Measurements from ENCODE around the gene GLS.

Gene GLS

GRCh38 chr2:190847504-190848081, 33.0 kb upstream of the GLS start (continued):
- TF ChIP-seq ZNF140 (tag by site-specific recombination; IDR thresholded peaks at IDR 0.05) = no peak
- TF ChIP-seq, protein P1, sequence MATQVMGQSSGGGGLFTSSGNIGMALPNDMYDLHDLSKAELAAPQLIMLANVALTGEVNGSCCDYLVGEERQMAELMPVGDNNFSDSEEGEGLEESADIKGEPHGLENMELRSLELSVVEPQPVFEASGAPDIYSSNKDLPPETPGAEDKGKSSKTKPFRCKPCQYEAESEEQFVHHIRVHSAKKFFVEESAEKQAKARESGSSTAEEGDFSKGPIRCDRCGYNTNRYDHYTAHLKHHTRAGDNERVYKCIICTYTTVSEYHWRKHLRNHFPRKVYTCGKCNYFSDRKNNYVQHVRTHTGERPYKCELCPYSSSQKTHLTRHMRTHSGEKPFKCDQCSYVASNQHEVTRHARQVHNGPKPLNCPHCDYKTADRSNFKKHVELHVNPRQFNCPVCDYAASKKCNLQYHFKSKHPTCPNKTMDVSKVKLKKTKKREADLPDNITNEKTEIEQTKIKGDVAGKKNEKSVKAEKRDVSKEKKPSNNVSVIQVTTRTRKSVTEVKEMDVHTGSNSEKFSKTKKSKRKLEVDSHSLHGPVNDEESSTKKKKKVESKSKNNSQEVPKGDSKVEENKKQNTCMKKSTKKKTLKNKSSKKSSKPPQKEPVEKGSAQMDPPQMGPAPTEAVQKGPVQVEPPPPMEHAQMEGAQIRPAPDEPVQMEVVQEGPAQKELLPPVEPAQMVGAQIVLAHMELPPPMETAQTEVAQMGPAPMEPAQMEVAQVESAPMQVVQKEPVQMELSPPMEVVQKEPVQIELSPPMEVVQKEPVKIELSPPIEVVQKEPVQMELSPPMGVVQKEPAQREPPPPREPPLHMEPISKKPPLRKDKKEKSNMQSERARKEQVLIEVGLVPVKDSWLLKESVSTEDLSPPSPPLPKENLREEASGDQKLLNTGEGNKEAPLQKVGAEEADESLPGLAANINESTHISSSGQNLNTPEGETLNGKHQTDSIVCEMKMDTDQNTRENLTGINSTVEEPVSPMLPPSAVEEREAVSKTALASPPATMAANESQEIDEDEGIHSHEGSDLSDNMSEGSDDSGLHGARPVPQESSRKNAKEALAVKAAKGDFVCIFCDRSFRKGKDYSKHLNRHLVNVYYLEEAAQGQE (tag by site-specific recombination; IDR thresholded peaks at IDR 0.05) = no peak
- TF ChIP-seq, protein P2, sequence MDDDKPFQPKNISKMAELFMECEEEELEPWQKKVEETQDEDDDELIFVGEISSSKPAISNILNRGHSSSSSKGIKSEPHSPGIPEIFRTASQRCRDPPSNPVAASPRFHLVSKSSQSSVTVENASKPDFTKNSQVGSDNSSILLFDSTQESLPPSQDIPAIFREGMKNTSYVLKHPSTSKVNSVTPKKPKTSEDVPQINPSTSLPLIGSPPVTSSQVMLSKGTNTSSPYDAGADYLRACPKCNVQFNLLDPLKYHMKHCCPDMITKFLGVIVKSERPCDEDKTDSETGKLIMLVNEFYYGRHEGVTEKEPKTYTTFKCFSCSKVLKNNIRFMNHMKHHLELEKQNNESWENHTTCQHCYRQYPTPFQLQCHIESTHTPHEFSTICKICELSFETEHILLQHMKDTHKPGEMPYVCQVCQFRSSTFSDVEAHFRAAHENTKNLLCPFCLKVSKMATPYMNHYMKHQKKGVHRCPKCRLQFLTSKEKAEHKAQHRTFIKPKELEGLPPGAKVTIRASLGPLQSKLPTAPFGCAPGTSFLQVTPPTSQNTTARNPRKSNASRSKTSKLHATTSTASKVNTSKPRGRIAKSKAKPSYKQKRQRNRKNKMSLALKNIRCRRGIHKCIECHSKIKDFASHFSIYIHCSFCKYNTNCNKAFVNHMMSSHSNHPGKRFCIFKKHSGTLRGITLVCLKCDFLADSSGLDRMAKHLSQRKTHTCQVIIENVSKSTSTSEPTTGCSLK (tag by site-specific recombination; IDR thresholded peaks at IDR 0.05) = no peak
- no peak for TF ChIP-seq ZBTB6 (tag by site-specific recombination; IDR thresholded peaks at IDR 0.05)
- TF ChIP-seq ZNF658 (tag by site-specific recombination; IDR thresholded peaks at IDR 0.05) = no peak
- TF ChIP-seq ZNF175 (tag by site-specific recombination; IDR thresholded peaks at IDR 0.05) = no peak
- TF ChIP-seq, protein P3, sequence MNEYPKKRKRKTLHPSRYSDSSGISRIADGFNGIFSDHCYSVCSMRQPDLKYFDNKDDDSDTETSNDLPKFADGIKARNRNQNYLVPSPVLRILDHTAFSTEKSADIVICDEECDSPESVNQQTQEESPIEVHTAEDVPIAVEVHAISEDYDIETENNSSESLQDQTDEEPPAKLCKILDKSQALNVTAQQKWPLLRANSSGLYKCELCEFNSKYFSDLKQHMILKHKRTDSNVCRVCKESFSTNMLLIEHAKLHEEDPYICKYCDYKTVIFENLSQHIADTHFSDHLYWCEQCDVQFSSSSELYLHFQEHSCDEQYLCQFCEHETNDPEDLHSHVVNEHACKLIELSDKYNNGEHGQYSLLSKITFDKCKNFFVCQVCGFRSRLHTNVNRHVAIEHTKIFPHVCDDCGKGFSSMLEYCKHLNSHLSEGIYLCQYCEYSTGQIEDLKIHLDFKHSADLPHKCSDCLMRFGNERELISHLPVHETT (tag by site-specific recombination; IDR thresholded peaks at IDR 0.05) = no peak
- no peak for TF ChIP-seq ZNF324 (tag by site-specific recombination; IDR thresholded peaks at IDR 0.05)
- no peak for TF ChIP-seq ZBTB44 (tag by site-specific recombination; IDR thresholded peaks at IDR 0.05)
- TF ChIP-seq ZNF555 (tag by site-specific recombination; conservative IDR thresholded peaks at IDR 0.05) = no peak

GRCh38 chr2:190849774-190850173, 30.8 kb upstream of the GLS start:
- Histone ChIP-seq H3K4me3 (ENCODE audit: low read depth, low read length) (no peak overlapping the region), H3K4me1 (ENCODE audit: control insufficient read depth, insufficient read depth, low read length) (peaks cover 3% of the 10 kb centered on the region; the same call in 1 of the 2 replicates), H3K9me3 (ENCODE audit: control insufficient read depth, insufficient read depth, low read depth, low read length) (no peaks in the 10 kb centered on the region), H3K36me3 (ENCODE audit: control insufficient read depth in 2 of 2, insufficient read depth in 1 of 2, low read length in 2 of 2) (no peaks in the 10 kb centered on the region), H3K27ac (ENCODE audit: extremely low read depth, low read depth, low read length) (no peak overlapping the region)
- TF ChIP-seq ZNF488 (tag by site-specific recombination; IDR thresholded peaks at IDR 0.05) (no peak), ZNF48 (tag by site-specific recombination; IDR thresholded peaks at IDR 0.05) (no peak), ZNF114 (tag by site-specific recombination; IDR thresholded peaks at IDR 0.05) (no peak), ZNF133 (tag by site-specific recombination; IDR thresholded peaks at IDR 0.05) (no peak), ZBTB20 (tag by site-specific recombination; IDR thresholded peaks at IDR 0.05) (no peak), ZNF175 (tag by site-specific recombination; IDR thresholded peaks at IDR 0.05) (no peak), ZNF664 (tag by site-specific recombination; IDR thresholded peaks at IDR 0.05) (no peak), ZNF140 (tag by site-specific recombination; IDR thresholded peaks at IDR 0.05) (no peak)
- TF ChIP-seq, protein P4, sequence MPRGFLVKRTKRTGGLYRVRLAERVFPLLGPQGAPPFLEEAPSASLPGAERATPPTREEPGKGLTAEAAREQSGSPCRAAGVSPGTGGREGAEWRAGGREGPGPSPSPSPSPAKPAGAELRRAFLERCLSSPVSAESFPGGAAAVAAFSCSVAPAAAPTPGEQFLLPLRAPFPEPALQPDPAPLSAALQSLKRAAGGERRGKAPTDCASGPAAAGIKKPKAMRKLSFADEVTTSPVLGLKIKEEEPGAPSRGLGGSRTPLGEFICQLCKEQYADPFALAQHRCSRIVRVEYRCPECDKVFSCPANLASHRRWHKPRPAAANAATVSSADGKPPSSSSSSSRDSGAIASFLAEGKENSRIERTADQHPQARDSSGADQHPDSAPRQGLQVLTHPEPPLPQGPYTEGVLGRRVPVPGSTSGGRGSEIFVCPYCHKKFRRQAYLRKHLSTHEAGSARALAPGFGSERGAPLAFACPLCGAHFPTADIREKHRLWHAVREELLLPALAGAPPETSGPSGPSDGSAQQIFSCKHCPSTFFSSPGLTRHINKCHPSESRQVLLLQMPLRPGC (tag by site-specific recombination; IDR thresholded peaks at IDR 0.05) = no peak
- TF ChIP-seq, protein P5, sequence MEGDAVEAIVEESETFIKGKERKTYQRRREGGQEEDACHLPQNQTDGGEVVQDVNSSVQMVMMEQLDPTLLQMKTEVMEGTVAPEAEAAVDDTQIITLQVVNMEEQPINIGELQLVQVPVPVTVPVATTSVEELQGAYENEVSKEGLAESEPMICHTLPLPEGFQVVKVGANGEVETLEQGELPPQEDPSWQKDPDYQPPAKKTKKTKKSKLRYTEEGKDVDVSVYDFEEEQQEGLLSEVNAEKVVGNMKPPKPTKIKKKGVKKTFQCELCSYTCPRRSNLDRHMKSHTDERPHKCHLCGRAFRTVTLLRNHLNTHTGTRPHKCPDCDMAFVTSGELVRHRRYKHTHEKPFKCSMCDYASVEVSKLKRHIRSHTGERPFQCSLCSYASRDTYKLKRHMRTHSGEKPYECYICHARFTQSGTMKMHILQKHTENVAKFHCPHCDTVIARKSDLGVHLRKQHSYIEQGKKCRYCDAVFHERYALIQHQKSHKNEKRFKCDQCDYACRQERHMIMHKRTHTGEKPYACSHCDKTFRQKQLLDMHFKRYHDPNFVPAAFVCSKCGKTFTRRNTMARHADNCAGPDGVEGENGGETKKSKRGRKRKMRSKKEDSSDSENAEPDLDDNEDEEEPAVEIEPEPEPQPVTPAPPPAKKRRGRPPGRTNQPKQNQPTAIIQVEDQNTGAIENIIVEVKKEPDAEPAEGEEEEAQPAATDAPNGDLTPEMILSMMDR (tag by site-specific recombination; IDR thresholded peaks at IDR 0.05) = no peak
- ChIA-PET POLR2A (interaction anchor here (1.6 kb wide), 1 partner anchor 31 kb away, joined by 13 read pairs; the partner anchor contains the start of gene GLS), CTCF (interaction anchor here (0.6 to 2.8 kb wide), 19 partner anchors 9 to 654 kb away, joined by 3 to 21 read pairs (median 4); partner anchors contain the start of genes GLS and STAT4)

Measured in HEK293 (cell line).